ENCODE measurements around the gene ENGASE. TPM values are rescaled to one million over a fixed set of nuclear protein-coding genes. Genes with fewer than 3 reads are reported as not detected.

The ENGASE gene
- total and polyA plus RNA-seq, 2 of the 4 experiments (the other 2 are of a cell fraction) = 3.9 to 12.1 TPM

DNA sequence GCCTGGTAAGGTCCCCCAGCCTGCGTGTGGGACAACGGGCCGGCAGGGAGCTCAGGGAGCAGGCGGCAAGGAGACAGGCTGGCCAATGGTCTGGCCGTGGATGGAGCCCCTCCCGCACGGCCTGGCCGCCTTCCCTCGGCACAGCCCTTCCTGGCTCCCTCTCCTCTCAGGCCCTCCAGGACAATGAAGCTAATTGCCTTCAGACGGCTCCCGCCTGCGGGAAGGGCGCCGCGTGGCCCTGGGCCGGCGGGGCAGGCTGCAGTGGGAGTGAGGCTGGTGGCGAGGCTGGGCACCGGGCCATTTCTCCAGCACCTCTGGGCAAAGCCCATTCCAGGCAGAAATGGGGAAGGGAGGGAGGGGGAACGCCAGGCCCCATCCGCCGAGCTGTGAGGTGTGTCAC is 50.9 kb downstream of the ENGASE start:
- Histone ChIP-seq H3K4me3 (ENCODE audit: insufficient read depth, low read depth, low read length) (no peak overlapping the region), H3K56ac (ENCODE audit: extremely low read depth, insufficient read depth, low read length) (no peak overlapping the region), H3K36me3 (ENCODE audit: control insufficient read depth, insufficient read depth, low read length) (no peaks in the 10 kb centered on the region), H3K79me1 (ENCODE audit: low read depth in 1 of 2, low read length in 2 of 2) (no peaks in the 10 kb centered on the region), H3K14ac (replicated peaks; ENCODE audit: low read depth, low read length) (no peak overlapping the region), H3K27me3 (ENCODE audit: control insufficient read depth, insufficient read depth, low read length) (peaks cover 29% of the 10 kb centered on the region), H2BK5ac (ENCODE audit: low read depth, low read length, poor library complexity, severe bottlenecking) (no peak overlapping the region), H3K9ac (ENCODE audit: low read depth, low read length) (no peak overlapping the region), H4K20me1 (ENCODE audit: insufficient read depth, low read length) (no peaks in the 10 kb centered on the region), H3K23ac (ENCODE audit: low read depth, low read length) (no peak overlapping the region), H3K9me1 (ENCODE audit: insufficient read depth, low read length) (0 out of 2 replicates have a peak, but pooled peaks cover 2% of the 10 kb centered on the region), H3K18ac (ENCODE audit: low read depth, low read length) (no peak overlapping the region), H2AK5ac (ENCODE audit: low read depth, low read length) (no peak overlapping the region), H3K9me3 (ENCODE audit: control insufficient read depth, insufficient read depth, low read length) (no peaks in the 10 kb centered on the region), H2AK9ac (replicated peaks; ENCODE audit: low read depth, low read length, poor library complexity) (no peak overlapping the region), H4K91ac (ENCODE audit: insufficient read depth, low read depth, low read length) (no peak overlapping the region), H2AFZ (replicated peaks; ENCODE audit: low read length, poor library complexity) (no peak overlapping the region), H4K8ac (ENCODE audit: low read depth in 2 of 2, low read length in 2 of 2) (no peak overlapping the region), H3K27ac (ENCODE audit: insufficient read depth, low read length) (no peak overlapping the region), H2BK120ac (ENCODE audit: low read depth, low read length) (no peak overlapping the region), H3K4me1 (ENCODE audit: control insufficient read depth, insufficient read depth, low read length) (no peaks in the 10 kb centered on the region), H3K4me2 (ENCODE audit: low read depth, low read length) (no peak overlapping the region), H4K5ac (ENCODE audit: low read depth, low read length) (no peak overlapping the region), H2BK20ac (ENCODE audit: low read depth, low read length) (no peak overlapping the region), H2BK15ac (ENCODE audit: low read depth, low read length) (no peak overlapping the region), H3K4ac (ENCODE audit: low read depth, low read length) (no peak overlapping the region)
- in situ Hi-C loops (cut with MboI; ENCODE audit: low sequenced_read_pairs) (no loop called here), dilution Hi-C loops (cut with HindIII; ENCODE audit: low sequenced_read_pairs, unreplicated experiment) (no loop called here), intact Hi-C loops (cut with micrococcal nuclease) (no loop called here)
- TF ChIP-seq FOS (IDR thresholded peaks at IDR 0.05; ENCODE audit: low read depth, low read length) (no peak), SMC3 (IDR thresholded peaks at IDR 0.05; ENCODE audit: low read depth, low read length) (no peak), RAD21 (IDR thresholded peaks at IDR 0.05; ENCODE audit: low read length) (no peak), RCOR1 (IDR thresholded peaks at IDR 0.05; ENCODE audit: insufficient replicate concordance, low read length) (no peak), MXI1 (IDR thresholded peaks at IDR 0.05; ENCODE audit: borderline replicate concordance, low read depth, low read length) (no peak), NFE2L2 (IDR thresholded peaks at IDR 0.05; ENCODE audit: low read depth, low read length) (no peak), POLR2A (IDR thresholded peaks at IDR 0.05; ENCODE audit: low read depth, low read length) (no peak), CHD1 (IDR thresholded peaks at IDR 0.05; ENCODE audit: low read depth, low read length) (no peak), MAZ (IDR thresholded peaks at IDR 0.05; ENCODE audit: borderline replicate concordance, low read depth, low read length) (no peak), BHLHE40 (IDR thresholded peaks at IDR 0.05; ENCODE audit: low read depth, low read length) (no peak), RFX5 (IDR thresholded peaks at IDR 0.05; ENCODE audit: low read depth, low read length) (no peak), CEBPB (IDR thresholded peaks at IDR 0.05; ENCODE audit: low read depth, low read length) (no peak), MAFK (IDR thresholded peaks at IDR 0.05; ENCODE audit: low read depth, low read length) (no peak)
- TF ChIP-seq, protein P1, sequence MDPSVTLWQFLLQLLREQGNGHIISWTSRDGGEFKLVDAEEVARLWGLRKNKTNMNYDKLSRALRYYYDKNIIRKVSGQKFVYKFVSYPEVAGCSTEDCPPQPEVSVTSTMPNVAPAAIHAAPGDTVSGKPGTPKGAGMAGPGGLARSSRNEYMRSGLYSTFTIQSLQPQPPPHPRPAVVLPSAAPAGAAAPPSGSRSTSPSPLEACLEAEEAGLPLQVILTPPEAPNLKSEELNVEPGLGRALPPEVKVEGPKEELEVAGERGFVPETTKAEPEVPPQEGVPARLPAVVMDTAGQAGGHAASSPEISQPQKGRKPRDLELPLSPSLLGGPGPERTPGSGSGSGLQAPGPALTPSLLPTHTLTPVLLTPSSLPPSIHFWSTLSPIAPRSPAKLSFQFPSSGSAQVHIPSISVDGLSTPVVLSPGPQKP (IDR thresholded peaks at IDR 0.05; ENCODE audit: borderline replicate concordance, low read depth, low read length) = no peak
- TF ChIP-seq, protein P2, sequence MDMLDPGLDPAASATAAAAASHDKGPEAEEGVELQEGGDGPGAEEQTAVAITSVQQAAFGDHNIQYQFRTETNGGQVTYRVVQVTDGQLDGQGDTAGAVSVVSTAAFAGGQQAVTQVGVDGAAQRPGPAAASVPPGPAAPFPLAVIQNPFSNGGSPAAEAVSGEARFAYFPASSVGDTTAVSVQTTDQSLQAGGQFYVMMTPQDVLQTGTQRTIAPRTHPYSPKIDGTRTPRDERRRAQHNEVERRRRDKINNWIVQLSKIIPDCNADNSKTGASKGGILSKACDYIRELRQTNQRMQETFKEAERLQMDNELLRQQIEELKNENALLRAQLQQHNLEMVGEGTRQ (IDR thresholded peaks at IDR 0.05; ENCODE audit: low read depth, low read length) = no peak
- TF ChIP-seq, protein P3, sequence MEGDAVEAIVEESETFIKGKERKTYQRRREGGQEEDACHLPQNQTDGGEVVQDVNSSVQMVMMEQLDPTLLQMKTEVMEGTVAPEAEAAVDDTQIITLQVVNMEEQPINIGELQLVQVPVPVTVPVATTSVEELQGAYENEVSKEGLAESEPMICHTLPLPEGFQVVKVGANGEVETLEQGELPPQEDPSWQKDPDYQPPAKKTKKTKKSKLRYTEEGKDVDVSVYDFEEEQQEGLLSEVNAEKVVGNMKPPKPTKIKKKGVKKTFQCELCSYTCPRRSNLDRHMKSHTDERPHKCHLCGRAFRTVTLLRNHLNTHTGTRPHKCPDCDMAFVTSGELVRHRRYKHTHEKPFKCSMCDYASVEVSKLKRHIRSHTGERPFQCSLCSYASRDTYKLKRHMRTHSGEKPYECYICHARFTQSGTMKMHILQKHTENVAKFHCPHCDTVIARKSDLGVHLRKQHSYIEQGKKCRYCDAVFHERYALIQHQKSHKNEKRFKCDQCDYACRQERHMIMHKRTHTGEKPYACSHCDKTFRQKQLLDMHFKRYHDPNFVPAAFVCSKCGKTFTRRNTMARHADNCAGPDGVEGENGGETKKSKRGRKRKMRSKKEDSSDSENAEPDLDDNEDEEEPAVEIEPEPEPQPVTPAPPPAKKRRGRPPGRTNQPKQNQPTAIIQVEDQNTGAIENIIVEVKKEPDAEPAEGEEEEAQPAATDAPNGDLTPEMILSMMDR (conservative IDR thresholded peaks at IDR 0.05; ENCODE audit: low read depth, low read length) = no peak
- WGBS, 2 experiments (ENCODE audit: extremely low coverage in 2 of 2, insufficient read length in 1 of 2) = no CpG with 5 or more reads among the region's 22 CpGs
- BruUV-seq (replicated peaks) = no TSS peak
- ATAC-seq (ENCODE audit: low read depth) (no peak), DNase-seq (no peak)
- ChIA-PET POLR2A (ENCODE audit: unreplicated experiment) (no interaction called here), CTCF (no interaction called here)
